SK-N-DZ (cell line): Measurements from ENCODE around the gene PRUNE2.

Experiments used
- DNase-seq: peaks from one replicate; pipeline ENCODE4 v3.0.0-alpha.2; 2015; ENCODE audit warnings: low spot score

PRUNE2 gene

DNA sequence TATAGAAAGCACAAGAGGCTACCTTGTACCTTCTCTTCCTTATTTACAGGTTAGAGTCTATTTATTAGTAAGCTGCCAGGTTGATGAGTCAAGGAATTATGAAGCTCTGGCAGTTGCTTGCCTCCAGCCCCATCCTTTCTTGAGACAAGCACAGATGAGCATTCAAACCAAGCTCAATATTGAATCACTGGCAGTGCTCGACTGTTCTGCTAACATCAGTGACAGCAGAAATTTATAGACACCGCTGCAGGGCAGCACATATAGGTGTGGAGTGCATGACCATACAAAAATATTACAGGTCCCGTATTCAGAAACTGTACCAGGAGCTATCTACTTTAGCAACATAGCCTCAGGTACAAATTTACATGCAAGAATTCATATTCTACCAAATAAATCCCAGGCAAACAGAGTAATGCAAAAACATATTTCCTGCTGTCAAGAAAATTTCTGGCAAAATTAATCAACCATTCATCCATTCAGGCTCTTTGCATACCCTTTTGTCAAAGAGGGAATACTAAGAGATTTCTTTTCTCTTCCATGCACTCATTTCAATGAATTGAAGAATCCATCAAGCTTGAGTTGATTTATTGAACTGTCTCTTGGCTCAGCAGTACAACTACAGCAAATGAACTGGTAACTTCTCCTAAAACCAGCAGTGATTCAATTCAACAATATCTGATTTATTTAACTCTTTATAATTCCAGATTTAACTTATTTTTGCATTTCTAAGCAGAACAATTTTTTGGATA lies 168.6 kb downstream of the PRUNE2 start:
- no peak for DNase-seq

DNA sequence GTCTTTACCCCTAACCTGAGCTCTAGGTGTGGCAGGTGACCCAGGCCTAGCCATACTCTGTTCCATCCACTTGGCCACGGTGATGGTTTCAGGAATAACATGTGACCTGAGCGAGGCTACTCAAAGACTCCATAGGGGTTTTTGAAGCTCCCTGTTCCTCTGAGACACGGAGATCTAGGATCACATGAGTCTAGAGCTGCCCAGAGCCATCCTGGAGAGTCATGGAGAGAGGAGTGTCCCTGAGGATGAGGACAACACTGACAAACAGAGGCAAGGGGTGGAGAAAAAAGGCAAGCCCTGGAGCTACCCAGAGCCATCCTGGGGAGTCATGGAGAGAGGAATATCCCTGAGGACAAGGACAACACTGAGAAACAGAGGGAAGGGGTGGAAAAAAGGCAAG lies 171.2 kb downstream of the PRUNE2 start:
- DNase-seq, result no peak

DNA sequence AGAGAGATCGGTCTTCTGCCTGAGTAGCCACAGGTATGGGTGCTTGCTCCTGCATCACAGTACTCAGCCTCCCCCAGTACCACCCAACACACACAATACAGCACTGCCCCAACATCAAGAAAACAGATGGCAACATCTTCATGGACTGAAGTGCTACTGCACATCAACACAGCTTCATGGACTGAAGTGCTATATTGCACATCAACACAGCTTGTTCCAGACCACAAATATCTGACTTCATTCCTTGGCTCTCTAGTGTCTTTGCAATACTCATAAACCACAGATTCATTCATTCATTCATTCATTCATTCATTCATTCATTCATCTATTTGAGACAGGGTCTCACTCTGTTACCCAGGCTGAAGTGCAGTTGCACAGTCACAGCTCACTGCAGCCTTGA lies 172.8 kb downstream of the PRUNE2 start:
- no peak for DNase-seq

DNA sequence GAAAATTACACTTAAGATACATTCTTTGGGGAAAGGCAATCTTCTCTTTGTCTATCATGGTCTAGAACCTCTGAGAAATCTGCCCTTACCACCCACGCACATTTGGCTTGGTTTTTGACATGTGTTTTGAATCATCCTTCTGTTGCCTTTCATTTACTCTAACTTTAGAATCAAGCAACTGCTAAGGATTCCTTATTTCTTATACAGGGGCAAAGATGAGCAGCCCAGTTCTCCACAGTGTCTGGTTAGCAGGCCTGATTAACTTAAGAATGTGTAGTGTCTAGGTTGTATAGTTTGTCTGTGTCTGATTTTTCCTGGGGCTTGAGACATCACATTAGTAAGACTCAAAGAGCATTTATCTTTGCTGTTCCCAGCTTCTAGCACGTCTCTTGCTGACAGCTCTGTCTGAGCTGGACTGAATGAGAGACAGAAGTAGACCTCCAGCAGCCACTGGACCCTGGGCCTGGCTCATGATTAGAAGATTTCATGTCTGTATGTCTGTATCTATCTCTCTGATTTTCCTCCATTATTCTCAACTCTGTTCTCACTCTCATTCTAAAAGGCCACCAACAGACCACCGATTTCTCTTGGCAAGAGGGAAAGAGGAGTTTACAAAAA lies 173.5 kb downstream of the PRUNE2 start:
- no peak for DNase-seq

DNA sequence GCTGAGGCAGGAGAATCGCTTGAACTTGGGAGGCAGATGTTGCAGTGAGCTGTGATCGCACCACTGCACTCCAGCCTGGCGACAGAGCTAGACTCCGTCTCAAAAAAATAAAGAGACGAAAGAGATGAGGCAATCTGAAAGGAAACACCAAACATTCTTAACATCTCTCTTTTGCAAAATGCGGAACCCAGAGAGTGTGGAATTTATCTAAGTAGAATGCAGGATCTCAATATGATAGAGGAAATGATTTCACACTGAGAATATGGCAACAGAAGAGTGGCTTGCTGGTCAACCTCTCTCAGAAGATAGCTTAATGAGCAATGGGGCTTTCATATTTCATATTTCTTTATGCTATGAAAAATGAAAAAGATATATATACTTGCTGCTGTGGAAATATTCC lies 175.1 kb downstream of the PRUNE2 start:
- DNase-seq, result no peak

DNA sequence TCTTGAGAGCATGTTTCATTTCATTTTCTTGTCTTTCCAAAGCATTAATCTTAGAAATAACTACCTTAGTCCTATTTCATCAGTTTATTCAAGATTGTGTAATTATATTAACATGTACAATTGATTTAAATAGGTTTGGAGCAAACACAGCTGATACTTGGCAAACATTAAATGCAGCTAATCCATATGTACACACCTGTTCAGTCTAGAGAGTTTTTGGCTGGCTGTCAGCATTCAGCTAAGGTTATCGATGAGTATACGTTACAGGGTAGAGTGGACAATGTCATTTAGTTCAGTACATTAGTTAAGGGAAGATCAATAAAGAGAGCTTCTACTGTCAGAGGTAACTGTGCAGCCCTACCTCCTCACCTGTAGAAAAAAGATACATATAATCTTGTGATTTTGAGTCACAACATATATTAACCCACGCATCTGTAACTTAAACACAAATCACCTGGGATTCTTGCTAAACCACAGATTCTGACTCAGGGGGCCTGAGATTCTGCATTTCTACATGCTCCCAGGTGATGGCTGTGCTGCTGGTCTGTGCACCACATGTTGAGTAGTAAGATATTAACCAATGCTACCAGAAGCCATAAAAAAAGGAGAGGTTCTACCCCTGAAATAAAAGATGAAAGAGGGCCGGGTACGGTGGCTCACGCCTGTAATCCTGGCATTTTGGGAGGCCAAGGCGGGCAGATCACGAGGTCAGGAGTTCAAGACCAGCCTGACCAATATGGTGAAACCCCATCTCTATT lies 175.8 kb downstream of the PRUNE2 start:
- DNase-seq, result no peak

DNA sequence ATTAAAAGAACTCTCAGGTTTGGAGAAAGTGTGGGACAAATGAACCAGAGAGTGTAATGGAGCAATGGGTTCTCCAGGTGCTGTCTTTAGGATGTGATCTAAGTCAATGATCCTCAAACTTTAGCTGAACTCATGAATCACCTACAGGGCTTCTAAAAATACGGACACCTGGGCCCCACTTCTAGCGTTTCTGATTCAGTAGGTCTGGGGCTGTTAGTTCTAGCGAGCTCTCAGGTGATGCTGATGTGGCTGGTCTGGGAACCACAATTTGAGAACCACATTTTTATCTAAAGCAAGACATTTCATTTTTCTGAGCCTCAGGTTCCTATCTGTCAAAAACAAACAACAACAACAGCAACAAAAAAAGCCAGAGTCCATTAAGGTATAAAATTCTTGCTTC lies 176.8 kb downstream of the PRUNE2 start:
- DNase-seq, result no peak

DNA sequence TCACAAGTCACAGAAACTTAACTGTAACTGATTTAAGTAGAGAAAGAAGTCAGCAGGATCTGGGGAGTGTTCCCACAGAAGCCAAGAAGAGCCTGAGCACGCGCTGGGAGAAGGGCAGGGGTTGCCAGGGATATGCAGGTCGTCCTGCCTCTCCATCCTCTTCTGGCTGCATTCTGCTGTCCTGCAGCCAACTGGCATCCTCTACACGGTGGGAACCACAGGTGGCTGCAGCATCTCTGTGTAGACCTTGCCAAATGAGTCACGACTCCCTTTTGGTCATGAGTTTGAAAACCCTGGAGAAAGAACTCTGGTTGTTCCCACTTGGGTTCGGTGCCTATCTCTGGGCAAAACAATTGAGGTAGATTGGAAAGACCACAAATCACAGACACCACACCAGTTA lies 180.0 kb downstream of the PRUNE2 start:
- DNase-seq, result no peak

DNA sequence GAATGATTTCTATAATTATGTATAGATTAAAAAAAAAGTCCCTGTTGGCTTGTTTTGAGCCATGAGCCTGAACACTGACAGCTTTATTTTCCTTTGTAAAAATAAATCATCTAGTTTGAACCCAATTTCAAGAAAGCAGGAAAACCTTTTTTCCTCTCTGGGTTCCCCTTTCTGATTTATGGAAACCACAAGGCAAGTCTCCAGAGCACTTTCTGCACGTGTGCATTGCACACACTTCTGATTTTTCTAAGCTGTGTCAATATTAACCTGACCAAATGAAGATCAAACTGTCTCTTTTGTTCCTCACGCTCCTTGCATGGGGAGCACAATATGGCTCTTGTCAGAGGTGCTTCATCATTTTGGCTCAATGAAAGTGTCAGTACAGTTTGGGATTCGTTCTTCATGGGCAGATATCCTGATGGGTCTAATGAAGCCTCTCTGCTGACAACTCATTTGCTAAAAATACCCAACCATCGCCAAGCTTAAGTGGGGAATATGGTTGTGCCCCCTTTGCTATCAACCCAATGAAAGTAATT lies 180.8 kb downstream of the PRUNE2 start:
- no peak for DNase-seq

DNA sequence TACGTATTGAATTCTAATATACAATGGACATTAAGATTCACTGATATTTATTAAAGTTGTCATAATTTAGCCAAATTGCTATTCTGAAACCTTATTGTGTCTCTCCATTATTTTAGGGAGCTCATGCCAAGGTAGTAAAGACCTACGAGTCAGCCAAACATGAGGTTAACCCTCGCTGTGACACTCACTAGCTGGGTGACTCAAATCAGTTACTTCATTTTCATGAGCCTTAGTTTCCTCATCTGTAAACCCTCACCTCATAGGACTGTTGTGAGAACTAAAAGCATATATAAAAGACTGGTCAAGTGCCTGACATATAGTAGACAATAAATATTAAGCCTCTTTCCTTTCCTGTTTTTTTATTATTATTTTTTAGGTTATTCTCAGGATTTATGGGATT lies 185.7 kb downstream of the PRUNE2 start:
- DNase-seq, result no peak

DNA sequence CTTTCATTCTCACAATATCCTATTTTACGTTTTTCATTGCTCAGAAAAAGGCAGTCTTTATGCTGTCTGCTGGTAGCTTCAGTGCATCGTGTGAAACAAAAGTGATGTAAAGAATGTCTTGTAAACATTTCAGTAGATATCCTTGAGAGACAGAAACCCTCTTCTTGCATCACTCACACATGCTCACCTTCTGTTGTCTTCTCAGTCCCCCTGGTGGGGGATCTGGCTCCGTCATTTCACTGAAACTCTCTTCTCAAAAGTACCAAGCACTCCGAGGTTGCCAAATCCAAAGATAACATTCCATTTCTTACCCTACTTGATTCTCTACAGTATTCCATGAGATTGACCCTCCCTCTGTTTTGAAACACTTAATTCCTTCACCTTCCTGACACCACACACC lies 187.7 kb downstream of the PRUNE2 start:
- no peak for DNase-seq

DNA sequence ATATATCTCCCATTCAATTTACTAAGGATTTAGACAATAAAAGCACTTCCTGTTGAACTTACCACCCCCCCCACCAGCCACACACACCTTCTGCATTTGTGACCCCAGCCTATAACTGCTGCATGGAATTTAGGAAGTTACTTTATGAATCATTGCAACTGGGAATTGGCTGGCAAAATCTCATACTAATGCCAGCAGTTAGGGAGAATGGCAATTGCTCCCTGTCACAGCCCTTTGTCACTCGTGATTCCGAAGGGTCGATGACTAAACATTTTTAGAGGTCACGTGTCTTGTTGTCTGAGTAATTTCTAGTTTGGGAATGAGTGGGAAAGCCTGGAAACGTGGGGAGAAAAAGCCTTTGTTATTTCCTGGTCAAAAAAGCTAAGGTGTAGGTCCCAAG lies 188.3 kb downstream of the PRUNE2 start:
- no peak for DNase-seq

DNA sequence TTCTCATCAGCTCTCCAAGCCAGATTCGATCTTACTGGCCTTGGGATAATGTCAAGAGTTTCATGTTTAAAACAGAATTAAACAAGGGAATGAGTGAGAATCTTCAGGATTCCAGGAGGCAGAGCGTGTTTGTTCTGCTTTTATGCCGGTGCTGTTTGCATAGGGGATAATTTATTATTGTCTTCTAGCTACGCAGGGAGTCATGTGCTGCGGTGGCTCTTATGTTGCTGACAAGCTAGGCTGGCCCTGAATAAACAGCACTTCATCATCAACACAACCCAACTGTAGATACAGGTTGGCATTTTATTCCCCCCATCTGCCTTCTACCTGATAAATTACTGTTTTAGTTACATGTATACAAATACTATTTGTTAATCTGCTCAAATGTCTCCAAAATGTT lies 188.7 kb downstream of the PRUNE2 start:
- no peak for DNase-seq

DNA sequence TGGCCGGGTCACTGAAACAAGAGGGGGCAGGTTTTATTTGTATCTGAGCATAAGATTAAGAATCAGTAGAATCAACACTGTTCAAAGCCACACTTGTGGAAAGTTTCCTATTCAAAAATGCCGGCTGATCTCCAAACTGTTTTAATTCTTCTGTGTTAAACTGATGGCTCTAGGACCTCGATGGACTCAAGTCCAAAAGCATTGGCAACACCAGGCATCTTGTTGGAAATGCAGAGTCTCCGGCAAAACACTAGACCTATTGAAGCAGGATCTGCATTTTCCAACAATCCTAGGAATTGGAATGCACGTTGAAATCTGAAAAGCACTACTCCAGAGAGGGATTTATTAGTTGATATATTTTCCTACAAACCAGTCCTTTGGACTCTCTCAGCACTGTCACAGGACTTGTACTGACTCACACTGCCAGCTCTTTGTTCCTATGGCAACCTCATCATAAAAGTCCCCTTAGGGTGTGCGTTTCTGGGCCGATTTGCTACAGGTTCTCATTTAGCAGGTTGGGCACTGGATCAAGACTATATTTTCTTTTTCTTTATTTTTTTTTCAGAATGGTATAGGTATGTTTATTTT lies 189.7 kb downstream of the PRUNE2 start:
- no peak for DNase-seq

DNA sequence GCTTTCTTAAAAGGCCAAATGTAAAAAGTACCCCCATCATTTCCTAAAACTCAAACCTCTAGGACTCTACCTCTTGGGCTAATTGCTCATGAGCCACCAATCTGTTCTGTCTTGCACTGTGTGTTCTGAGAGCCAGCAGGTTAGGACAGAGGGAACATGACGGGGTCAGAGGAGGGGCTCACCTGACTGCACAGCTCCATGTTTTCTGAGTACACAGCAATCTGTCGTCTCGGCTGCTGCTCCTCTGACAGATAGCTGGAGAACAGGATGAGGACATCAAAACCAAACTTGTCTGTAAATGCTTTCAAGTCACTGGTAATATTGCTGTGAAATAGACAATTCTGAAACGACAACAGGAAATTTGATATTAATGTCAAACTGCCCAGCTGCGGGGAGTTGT lies 192.5 kb downstream of the PRUNE2 start:
- DNase-seq, result no peak

DNA sequence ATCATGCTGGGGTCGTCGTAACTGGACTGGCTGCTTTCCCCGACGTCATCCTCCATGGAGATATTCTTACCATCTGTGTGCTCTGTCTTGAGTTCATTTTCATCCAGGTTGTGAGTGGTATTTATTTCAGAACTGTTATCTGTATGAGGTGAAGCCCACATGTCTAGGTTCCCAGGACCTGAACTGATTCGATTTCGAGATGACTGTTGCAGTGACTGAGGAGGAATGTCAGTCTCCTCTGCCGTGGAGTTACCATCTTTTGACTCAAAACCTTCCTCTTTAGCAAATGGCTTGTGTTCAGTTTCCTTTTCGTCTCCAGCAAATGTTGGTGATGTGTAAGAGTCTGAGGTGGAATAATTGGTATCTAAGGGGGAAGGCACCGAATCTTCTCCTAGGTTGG lies 196.9 kb downstream of the PRUNE2 start:
- DNase-seq, result no peak

DNA sequence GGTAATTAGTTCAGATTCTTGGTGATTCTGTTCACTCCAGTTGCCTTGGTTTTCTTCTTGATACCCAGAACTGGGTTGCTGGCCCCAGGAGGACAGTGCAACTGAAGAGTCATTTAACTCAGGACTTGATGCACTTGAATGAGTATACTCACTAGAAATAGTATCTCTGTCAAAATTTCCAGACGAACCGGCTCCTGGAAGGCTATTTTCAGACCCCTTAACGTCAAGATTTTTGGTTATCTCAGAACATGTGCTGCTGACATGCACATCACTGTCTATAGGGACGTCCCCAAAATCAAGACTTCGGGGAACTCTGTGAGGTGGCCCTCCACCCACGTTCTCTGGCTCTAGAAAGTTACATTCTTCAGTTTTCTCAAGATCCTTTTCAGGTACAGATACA lies 198.4 kb downstream of the PRUNE2 start:
- DNase-seq, result no peak

DNA sequence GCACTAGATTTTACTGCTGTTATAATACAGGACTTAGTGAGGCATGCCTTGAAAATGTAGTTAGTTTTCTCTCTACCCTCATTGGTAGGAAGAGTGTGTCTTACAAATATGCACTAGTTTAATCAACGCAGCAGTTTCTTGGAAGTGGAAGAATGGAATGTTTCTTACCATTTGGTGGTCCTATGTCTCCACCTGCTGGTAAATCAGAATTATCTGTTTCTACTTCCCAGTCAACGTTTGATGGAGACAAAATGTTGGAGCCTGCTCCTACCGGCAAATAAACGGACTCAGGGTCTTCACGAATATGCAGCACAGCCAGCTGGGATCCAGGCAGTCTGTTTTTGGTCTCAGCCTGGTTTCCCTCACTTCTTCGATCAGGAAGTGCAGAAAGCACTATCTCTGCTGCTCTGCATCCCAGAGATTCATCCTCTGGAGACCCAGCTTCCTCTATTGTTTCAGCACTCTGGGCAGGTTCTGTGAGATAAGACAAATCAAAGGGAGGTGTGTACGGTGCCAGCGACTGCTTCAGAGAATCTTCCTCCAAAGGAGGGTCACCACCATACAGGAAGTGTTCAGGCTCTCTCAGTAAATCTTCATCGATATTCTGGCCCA lies 201.2 kb downstream of the PRUNE2 start:
- DNase-seq, result peak; percentile 64

DNA sequence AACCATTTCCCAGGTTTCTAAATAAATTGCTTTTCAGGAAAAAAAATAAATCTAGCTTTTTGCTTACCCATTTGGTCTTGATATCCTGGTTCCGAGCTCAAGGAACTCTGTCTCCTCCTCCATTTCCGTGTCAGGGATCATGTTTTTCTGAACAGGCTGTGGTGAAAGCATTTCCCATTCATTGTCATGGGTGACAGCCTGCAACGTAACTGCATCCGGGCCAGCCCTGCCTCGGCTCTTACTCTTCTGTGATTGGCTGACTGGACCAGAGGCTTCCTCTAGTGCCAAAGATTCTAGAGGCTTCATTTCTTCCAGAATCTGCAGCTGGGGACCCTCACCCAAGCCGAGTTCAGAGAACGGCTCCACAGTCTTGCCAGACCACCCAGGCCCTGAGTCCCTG lies 202.6 kb downstream of the PRUNE2 start:
- DNase-seq, result no peak

DNA sequence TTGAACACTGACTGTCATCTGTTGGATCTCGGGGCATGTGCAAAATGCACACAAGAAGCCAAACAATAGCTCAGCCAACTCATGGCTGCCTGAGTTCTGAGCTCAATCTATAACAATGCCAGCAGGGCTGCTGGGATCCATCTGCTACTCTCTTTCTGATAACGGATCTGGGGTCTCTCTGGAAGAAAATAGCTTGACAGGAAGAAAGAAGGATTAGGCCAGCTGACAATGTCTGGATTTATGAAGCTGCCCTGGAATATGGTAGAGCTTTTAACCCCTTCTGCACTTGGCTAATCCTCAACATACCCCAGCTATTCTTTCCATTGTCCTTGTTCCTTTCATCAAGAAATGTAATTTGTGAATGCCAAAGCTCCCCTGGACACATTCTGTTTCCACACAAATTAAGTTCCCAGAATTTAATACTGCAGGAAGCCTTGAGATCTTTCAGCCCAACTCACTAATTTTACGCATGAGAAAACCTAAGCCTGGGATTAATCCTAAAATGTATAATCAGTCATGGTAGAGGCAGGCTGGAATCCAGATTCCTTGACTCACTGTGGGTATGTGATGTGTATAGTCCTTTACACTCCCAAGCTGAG lies 204.4 kb downstream of the PRUNE2 start:
- DNase-seq, result peak; percentile 61

DNA sequence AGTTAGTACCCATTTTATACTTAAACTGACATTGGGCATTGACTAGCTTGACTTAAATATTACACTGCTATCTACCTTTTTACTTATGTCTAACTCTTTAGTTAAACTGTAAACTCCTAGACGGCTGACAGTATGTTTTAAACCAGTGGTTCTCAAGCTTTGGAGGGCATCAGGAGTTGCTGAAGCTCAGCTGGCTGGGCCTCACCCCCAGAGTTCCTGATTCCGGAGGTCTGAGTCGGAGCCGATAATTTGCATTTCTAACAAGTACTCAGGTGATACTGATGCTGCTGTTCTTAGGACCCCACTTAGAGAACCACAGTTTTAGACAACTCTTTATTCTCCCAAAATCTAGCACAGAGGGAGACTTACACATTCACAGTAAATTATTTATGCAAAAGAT lies 205.0 kb downstream of the PRUNE2 start:
- DNase-seq, result no peak
